Effector CD4-positive, alpha-beta T cell (primary cell): ENCODE results near the gene CARD19.

Experiments used
- DNase-seq: peaks from one replicate; pipeline ENCODE4 v3.0.0-alpha.2; 2020

The CARD19 gene

GRCh38 chr9:93064392-93065134, 31.5 kb upstream of the CARD19 start:
- DNase-seq, result peak; percentile 84

- no peak for DNase-seq
Measured at GRCh38 chr9:93065135-93065720, 30.8 kb upstream of the CARD19 start.

GRCh38 chr9:93066978-93067603, 28.9 kb upstream of the CARD19 start:
- no peak for DNase-seq

- no peak for DNase-seq
Measured at GRCh38 chr9:93068956-93069355, 27.1 kb upstream of the CARD19 start.

GRCh38 chr9:93071464-93071863, 24.6 kb upstream of the CARD19 start:
- no peak for DNase-seq

- DNase-seq, result no peak
Measured at GRCh38 chr9:93072383-93072795, 23.6 kb upstream of the CARD19 start.

- DNase-seq, result no peak
Measured at GRCh38 chr9:93076101-93076791, 19.8 kb upstream of the CARD19 start.

GRCh38 chr9:93076792-93077128, 19.3 kb upstream of the CARD19 start:
- no peak for DNase-seq

- DNase-seq, result no peak
Measured at GRCh38 chr9:93077367-93077766, 18.6 kb upstream of the CARD19 start.

- DNase-seq, result no peak
Measured at GRCh38 chr9:93077811-93078210, 18.2 kb upstream of the CARD19 start.

- no peak for DNase-seq
Measured at GRCh38 chr9:93079371-93079770, 16.6 kb upstream of the CARD19 start.

GRCh38 chr9:93080406-93080805, 15.6 kb upstream of the CARD19 start:
- DNase-seq, result no peak

- DNase-seq, result no peak
Measured at GRCh38 chr9:93081081-93081529, 14.9 kb upstream of the CARD19 start.

- no peak for DNase-seq
Measured at GRCh38 chr9:93081931-93082330, 14.1 kb upstream of the CARD19 start.

GRCh38 chr9:93082841-93083411, 13.1 kb upstream of the CARD19 start:
- DNase-seq, result no peak

GRCh38 chr9:93083592-93084470, 12.2 kb upstream of the CARD19 start:
- DNase-seq, result no peak

- no peak for DNase-seq
Measured at GRCh38 chr9:93084471-93084881, 11.5 kb upstream of the CARD19 start.

GRCh38 chr9:93085676-93086075, 10.3 kb upstream of the CARD19 start:
- DNase-seq, result no peak

GRCh38 chr9:93086447-93087224, 9.4 kb upstream of the CARD19 start:
- no peak for DNase-seq

GRCh38 chr9:93087971-93088655, 7.9 kb upstream of the CARD19 start:
- DNase-seq, result no peak

- no peak for DNase-seq
Measured at GRCh38 chr9:93088656-93089015, 7.4 kb upstream of the CARD19 start.
